PFSK-1 (cell line): ENCODE measurements around the gene CDH15.

Source experiments
- POLR2AphosphoS5 ChIP-seq: IDR thresholded peaks from 2 replicates; pipeline ENCODE4 v1.6.1; 2012; ENCODE audit warnings: low read depth, mild to moderate bottlenecking, control low read depth, low read length, moderate library complexity
- REST ChIP-seq, 2 experiments: IDR thresholded peaks; 2 replicates each; pipeline versions ENCODE4 v1.6.1 to v1.8.0; 2011 to 2012; ENCODE audit warnings: low read depth in 2 of 2, low read length in 2 of 2, control low read depth in 1 of 2, inconsistent platforms in 1 of 2, mild to moderate bottlenecking in 1 of 2, moderate library complexity in 1 of 2; ENCODE audit not compliant: insufficient read depth in 1 of 2
- SIN3A ChIP-seq: IDR thresholded peaks from 2 replicates; pipeline ENCODE4 v1.6.1; 2012; ENCODE audit warnings: mild to moderate bottlenecking, low read length, moderate library complexity, borderline replicate concordance; ENCODE audit not compliant: insufficient read depth
- TAF1 ChIP-seq: IDR thresholded peaks from 2 replicates; pipeline ENCODE4 v1.6.1; 2012; ENCODE audit warnings: low read length, control low read depth, borderline replicate concordance; ENCODE audit not compliant: insufficient read depth

DNA sequence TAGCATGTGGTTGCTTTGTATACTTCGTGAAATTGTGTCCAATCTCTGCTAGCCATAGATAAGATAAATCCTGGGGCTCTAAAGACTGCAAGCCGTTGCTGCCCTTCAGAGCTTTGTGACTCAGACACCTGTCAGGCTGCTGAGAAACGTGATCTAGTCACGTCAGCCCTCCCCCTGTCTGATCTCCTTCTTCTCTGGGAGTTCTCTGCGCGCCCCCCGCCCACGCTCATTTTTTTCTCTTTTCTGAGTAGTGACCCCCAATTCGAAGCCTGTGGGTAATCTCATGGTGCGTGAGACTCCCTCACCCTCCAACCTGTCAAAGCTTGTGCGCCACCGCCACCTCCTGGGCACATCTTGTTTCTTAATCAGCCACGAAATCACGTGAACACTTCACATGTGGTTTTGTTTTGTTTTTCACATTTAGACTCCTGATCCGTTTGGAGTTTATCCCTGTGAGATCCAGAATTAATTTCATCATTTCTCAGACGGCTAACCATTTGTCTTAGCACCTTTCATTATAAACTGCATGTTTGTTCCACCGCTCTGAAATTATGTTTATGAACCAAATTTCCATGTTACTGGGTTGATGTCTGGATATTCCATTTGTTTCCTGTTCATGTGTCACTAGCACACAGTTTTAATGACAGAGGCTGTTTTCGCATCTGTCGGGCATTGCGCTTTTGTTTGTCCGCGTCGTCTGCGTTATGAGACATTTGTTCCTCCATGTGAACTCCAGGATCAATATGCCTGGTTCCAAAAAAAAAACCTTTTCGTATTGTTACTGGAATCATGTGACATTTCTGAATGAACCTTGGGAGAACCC, 45.0 kb downstream of the CDH15 start:
- TF ChIP-seq POLR2AphosphoS5 = no peak
- TF ChIP-seq TAF1 = no peak
- TF ChIP-seq REST (IDR thresholded peaks at IDR 0.05; ENCODE audit: insufficient read depth in 1 of 2, low read depth in 2 of 2, low read length in 2 of 2) = no peak
- TF ChIP-seq SIN3A = peak; percentile 98; the same call in 1 of the 2 replicates
